GM12892 (cell line): ENCODE measurements around the gene OLFML1.

Experiments used
- POLR2A ChIP-seq: IDR thresholded peaks from 2 replicates; pipeline ENCODE4 v1.6.1; 2011; ENCODE audit warnings: low read depth, low read length, control low read depth
- POLR2AphosphoS5 ChIP-seq: IDR thresholded peaks from 2 replicates; pipeline ENCODE4 v1.6.1; 2011; ENCODE audit warnings: low read depth, low read length, control low read depth

DNA sequence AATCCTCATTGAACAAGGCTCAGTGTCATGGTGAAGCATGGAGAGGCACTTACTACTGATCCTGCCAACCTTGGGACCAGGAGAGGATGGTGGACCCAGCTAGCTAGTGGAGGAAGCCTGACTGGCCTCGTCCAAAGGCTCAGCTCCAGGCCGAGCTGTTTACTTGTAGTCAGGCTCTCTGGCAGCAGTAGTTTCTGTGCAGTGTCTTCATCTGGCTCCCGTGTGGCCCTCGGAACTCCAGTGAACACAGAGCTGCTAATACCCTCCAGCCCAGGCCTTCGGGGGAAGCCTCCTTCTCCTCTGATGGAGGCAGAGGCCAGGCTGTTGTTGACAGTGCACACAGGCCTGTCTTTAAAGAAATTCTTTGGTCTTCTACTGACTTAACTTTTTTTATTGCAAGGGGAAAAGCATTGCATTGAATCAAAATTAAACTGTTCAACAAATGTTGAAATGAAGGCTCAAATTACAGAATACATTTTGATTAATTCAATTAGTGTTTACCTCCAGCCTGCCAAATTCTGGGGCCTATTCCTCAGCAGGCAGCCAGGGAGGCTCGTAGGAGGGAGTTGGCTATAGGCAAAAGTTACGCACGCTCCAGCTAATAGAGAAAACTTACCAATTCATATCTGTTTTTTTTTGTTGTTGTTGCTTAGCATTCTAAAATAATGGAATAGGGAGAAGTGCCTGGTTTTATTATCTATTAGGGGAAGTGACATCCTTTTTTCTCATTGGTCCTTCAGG is 47.3 kb downstream of the OLFML1 start:
- no peak for TF ChIP-seq POLR2AphosphoS5
- TF ChIP-seq POLR2A, result no peak
